ENCODE measurements around the gene SLCO2A1.

DNA sequence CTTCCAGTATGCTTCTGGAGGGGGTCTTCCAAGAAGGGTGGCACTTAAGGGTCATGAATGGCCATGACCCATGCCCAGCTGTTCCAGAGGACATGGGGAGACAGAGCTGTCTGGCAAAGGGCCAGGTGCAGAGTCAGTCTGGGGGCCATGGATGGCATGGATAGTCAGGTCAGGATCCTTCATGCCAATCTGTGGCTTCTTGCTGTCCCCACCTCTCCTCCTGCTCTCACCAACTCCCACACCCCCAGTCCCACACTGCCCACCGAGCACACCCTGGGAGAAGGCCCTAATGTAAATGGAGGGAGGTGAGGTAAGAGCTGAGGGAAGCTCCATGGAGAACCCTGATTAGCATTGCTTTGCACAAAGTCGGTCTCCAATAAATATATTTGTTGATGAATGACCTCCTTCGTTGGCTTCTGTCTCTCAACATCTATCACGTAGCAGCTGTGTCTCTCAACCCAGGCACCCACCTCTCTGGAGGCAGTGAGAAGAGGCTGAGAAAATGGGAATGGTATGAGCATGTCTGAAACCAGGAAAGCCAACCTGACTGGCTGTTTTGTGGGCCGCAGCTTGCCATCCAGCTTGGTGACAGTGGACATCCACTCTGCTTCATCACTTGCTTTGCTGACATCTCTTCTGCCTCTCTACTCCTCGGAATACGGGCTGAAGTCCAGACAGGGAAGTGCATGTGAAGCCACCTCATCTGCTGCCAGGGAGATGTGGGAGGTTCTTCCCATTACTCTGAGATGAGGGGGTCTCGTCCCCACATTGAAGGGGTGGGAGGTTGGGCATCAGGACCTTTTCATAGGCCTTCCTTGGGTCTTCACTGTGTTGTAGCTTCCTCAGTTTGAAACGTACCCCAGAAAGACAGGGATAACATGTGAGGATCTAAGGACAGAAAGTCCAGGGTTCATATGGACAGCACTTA is 96.4 kb downstream of the SLCO2A1 start:
- TF ChIP-seq, protein P1, sequence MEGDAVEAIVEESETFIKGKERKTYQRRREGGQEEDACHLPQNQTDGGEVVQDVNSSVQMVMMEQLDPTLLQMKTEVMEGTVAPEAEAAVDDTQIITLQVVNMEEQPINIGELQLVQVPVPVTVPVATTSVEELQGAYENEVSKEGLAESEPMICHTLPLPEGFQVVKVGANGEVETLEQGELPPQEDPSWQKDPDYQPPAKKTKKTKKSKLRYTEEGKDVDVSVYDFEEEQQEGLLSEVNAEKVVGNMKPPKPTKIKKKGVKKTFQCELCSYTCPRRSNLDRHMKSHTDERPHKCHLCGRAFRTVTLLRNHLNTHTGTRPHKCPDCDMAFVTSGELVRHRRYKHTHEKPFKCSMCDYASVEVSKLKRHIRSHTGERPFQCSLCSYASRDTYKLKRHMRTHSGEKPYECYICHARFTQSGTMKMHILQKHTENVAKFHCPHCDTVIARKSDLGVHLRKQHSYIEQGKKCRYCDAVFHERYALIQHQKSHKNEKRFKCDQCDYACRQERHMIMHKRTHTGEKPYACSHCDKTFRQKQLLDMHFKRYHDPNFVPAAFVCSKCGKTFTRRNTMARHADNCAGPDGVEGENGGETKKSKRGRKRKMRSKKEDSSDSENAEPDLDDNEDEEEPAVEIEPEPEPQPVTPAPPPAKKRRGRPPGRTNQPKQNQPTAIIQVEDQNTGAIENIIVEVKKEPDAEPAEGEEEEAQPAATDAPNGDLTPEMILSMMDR (IDR thresholded peaks at IDR 0.05) = no peak
- no peak for TF ChIP-seq POLR2A (IDR thresholded peaks at IDR 0.05)
